GM21619 (cell line): ENCODE measurements around the gene CHKA.

Experiments
- ATAC-seq: cut with Tn5 transposase; IDR thresholded peaks from one replicate; pipeline ENCODE4 v1.9.1; 2021; ENCODE audit not compliant: unreplicated experiment

The CHKA gene

GRCh38 chr11:68142441-68143309, 21.5 kb upstream of the CHKA start:
- ATAC-seq, result no peak

- no peak for ATAC-seq
Measured at GRCh38 chr11:68142028-68142412, 20.8 kb upstream of the CHKA start.

- ATAC-seq, result no peak
Measured at GRCh38 chr11:68141246-68142027, 20.2 kb upstream of the CHKA start.

- no peak for ATAC-seq
Measured at GRCh38 chr11:68140496-68141245, 19.5 kb upstream of the CHKA start.

GRCh38 chr11:68138237-68138636, 17.0 kb upstream of the CHKA start:
- no peak for ATAC-seq

- ATAC-seq, result no peak
Measured at GRCh38 chr11:68137833-68138232, 16.6 kb upstream of the CHKA start.

GRCh38 chr11:68136866-68137265, 15.7 kb upstream of the CHKA start:
- ATAC-seq, result no peak

- no peak for ATAC-seq
Measured at GRCh38 chr11:68135161-68135560, 14.0 kb upstream of the CHKA start.

- no peak for ATAC-seq
Measured at GRCh38 chr11:68133761-68134160, 12.6 kb upstream of the CHKA start.

GRCh38 chr11:68130121-68130520, 8.9 kb upstream of the CHKA start:
- no peak for ATAC-seq

- ATAC-seq, result no peak
Measured at GRCh38 chr11:68128682-68129327, 7.6 kb upstream of the CHKA start.

GRCh38 chr11:68127714-68128681, 6.8 kb upstream of the CHKA start:
- ATAC-seq, result no peak

- ATAC-seq, result no peak
Measured at GRCh38 chr11:68125164-68125563, 4.0 kb upstream of the CHKA start.

- no peak for ATAC-seq
Measured at GRCh38 chr11:68122936-68123539, 1.9 kb upstream of the CHKA start.

- ATAC-seq, result peak; percentile 18
Measured at GRCh38 chr11:68120273-68121066, 718 bp downstream of the CHKA start.

GRCh38 chr11:68118706-68119448, 2.3 kb downstream of the CHKA start:
- no peak for ATAC-seq

GRCh38 chr11:68117853-68118470, 3.2 kb downstream of the CHKA start:
- no peak for ATAC-seq
